Measurements from ENCODE around the gene RFC1. TPM values are rescaled to one million over a fixed set of nuclear protein-coding genes. Genes with fewer than 3 reads are reported as not detected.
A peak's percentile ranks its signal among the peaks of the same experiment; 100 is the strongest.

RFC1 gene
- total RNA-seq, 2 donors from 2014 or later: 30.9 to 46.8 TPM

DNA sequence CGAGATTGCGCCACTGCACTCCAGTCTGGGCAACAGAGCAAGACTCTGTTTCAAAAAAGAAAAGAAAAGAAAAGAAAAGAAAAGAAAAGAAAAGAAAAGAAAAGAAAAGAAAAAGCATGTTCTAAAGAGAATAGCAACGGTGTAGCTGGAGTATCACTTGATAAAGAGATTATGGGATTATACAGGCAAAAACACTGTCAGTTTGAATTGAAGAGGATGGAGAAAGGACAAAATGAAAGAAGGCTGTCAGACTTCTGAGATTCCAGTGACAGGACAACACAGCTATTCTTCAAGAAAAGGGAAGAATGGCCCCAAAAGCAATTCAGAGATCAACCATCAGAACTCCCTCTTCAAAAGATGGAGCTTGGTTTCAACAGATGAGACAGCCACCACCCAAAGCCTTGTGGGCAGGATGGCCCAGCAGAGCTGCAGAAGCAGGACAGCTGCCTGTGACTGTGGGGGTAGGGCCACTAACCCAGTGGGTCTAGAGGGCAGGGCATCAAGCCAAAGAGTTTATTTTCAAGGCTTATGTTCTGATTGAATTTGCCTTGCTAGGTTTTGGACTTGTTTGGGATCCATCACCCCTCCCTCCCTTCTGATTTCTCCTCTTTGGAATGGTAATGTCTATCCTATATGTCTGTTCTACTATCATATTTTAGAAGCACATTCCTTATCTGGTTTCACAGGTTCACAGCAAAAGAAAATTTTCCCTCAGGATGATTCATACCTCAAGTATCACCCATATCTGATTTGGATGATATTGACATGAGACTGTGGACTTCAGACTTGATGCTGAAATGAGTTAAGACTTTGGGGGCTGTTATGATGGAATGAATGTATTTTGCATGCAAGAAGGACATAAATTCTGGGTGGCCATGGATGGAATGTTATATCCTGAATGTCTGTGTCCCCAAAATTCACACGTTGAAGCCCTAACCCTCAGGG is 17.5 kb downstream of the RFC1 start:
- no peak for ATAC-seq
- no peaks in the 10 kb centered on the region for H3K27me3 ChIP-seq
- WGBS, 2 donors: 88 to 95% methylated on average over 4 of the region's 4 CpGs
- peaks cover 0 to 2% of the 10 kb centered on the region in 2 donors for H3K36me3 ChIP-seq (replicated peaks in 1 of 2; ENCODE audit: insufficient read depth in 1 of 2, low read depth in 2 of 2)
- TF ChIP-seq CTCF (IDR thresholded peaks at IDR 0.05) (no peak), POLR2A (IDR thresholded peaks at IDR 0.05) (no peak)
- H3K9me3 ChIP-seq: no peaks in the 10 kb centered on the region
- H3K27ac ChIP-seq: no peak overlapping the region
- no peak overlapping the region for H3K4me3 ChIP-seq
- peaks cover 36% of the 10 kb centered on the region for H3K4me1 ChIP-seq
- DNase-seq: no peak
- intact Hi-C loops (cut with DNase I): no loop called here

- Histone ChIP-seq H3K4me1 (peaks cover 30% of the 10 kb centered on the region), H3K4me3 (no peak overlapping the region), H3K27me3 (no peaks in the 10 kb centered on the region), H3K36me3 (replicated peaks in 1 of 2; ENCODE audit: insufficient read depth in 1 of 2, low read depth in 2 of 2) (peaks cover 0 to 2% of the 10 kb centered on the region in 2 donors), H3K9me3 (no peaks in the 10 kb centered on the region), H3K27ac (peak overlapping the region in 1 of 4 donors; percentile 5)
- DNase-seq: no peak
- TF ChIP-seq CTCF (IDR thresholded peaks at IDR 0.05) (no peak), POLR2A (IDR thresholded peaks at IDR 0.05) (no peak)
- intact Hi-C loops (cut with DNase I): no loop called here
- 36 to 46% methylated on average over 3 of the region's 3 CpGs for WGBS, 2 donors
- no peak for ATAC-seq
These were observed 19.2 kb downstream of the RFC1 start for GRCh38 chr4:39346856-39347519.

GRCh38 chr4:39342731-39343130 is 23.4 kb downstream of the RFC1 start:
- ATAC-seq: no peak
- no peak for DNase-seq
- H3K27ac ChIP-seq: peak overlapping the region in 3 of 4 donors; percentile 41 to 82 (median 66)
- intact Hi-C loops (cut with DNase I): no loop called here
- peaks cover 0 to 2% of the 10 kb centered on the region in 2 donors for H3K36me3 ChIP-seq (replicated peaks in 1 of 2; ENCODE audit: insufficient read depth in 1 of 2, low read depth in 2 of 2)
- H3K27me3 ChIP-seq: no peaks in the 10 kb centered on the region
- WGBS, 2 donors: 89 to 93% methylated on average over 7 of the region's 7 CpGs
- H3K4me3 ChIP-seq: no peak overlapping the region
- H3K9me3 ChIP-seq: no peaks in the 10 kb centered on the region
- no peak for TF ChIP-seq CTCF (IDR thresholded peaks at IDR 0.05)
- TF ChIP-seq POLR2A (IDR thresholded peaks at IDR 0.05): no peak
- peaks cover 62% of the 10 kb centered on the region for H3K4me1 ChIP-seq

GRCh38 chr4:39341075-39341725 is 25.0 kb downstream of the RFC1 start:
- Histone ChIP-seq H3K27ac (peak overlapping the region in 3 of 4 donors; percentile 41 to 82 (median 66)), H3K36me3 (replicated peaks in 1 of 2; ENCODE audit: insufficient read depth in 1 of 2, low read depth in 2 of 2) (peaks cover 0 to 2% of the 10 kb centered on the region in 2 donors), H3K27me3 (no peaks in the 10 kb centered on the region), H3K4me3 (no peak overlapping the region), H3K4me1 (peaks cover 57% of the 10 kb centered on the region), H3K9me3 (no peaks in the 10 kb centered on the region)
- DNase-seq: peak; percentile 40 to 84 (median 66)
- TF ChIP-seq CTCF (IDR thresholded peaks at IDR 0.05): no peak
- peak in 2 of 3 donors; percentile 24 to 38 for TF ChIP-seq POLR2A (IDR thresholded peaks at IDR 0.05)
- peak; percentile 93 for ATAC-seq
- WGBS, 2 donors: 44 to 47% methylated on average over 8 of the region's 8 CpGs
- intact Hi-C loops (cut with DNase I): no loop called here
